ENCODE data around the gene CNR2.

- TF ChIP-seq RCOR1 (IDR thresholded peaks at IDR 0.05; ENCODE audit: low read depth, low read length) (no peak), FOXS1 (CRISPR knock-in tag; IDR thresholded peaks at IDR 0.05) (no peak), MAFK (IDR thresholded peaks at IDR 0.05; ENCODE audit: partially characterized antibody) (no peak)
Measured at GRCh38 chr1:23960291-23961020, 47.3 kb upstream of the CNR2 start.

Data from A549 (cell line).